ENCODE data around the gene CALR.

- TF ChIP-seq TAF1 (IDR thresholded peaks at IDR 0.05; ENCODE audit: borderline replicate concordance, insufficient read depth, low read length) (no peak), POLR2AphosphoS5 (IDR thresholded peaks at IDR 0.05; ENCODE audit: low read depth, low read length) (no peak), REST (IDR thresholded peaks at IDR 0.05; ENCODE audit: insufficient read depth in 1 of 2, low read depth in 2 of 2, low read length in 2 of 2) (no peak), SIN3A (IDR thresholded peaks at IDR 0.05; ENCODE audit: borderline replicate concordance, insufficient read depth, low read length) (no peak), FOXP2 (optimal IDR thresholded peaks at IDR 0.05; ENCODE audit: borderline replicate concordance, extremely low read depth, extremely low read length, insufficient read depth) (no peak)
Observed at GRCh38 chr19:12990431-12990830, 52.0 kb downstream of the CALR start.

Measured in PFSK-1 (cell line).